ENCODE results near the gene NUAK1.

Gene NUAK1

DNA sequence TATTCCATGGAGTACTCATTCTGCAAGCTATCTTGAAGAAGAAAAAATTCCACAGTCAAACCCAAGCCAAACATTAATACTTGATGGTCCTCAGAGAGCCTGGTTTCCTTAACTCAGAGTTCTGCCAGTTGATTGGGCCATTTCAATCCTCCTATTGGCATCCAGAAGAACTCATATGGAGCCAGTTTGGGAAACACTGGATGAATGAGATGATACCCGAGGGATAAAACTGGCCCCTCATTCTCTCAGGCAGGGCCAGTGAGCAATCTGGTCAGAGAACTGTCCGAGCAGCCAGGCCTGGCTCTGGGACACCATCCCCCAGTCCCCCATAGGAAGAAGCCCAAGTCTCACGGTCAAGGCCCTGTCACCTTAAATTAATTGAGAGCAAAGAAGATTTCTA, 48.8 kb downstream of the NUAK1 start:
- Histone ChIP-seq H3K9me3 (ENCODE audit: control insufficient read depth in 1 of 2, low read length in 2 of 2) (no peaks in the 10 kb centered on the region), H3K27ac (ENCODE audit: low read length) (no peak overlapping the region), H3K4me1 (ENCODE audit: control insufficient read depth in 1 of 2, insufficient read depth in 2 of 2, low read length in 2 of 2) (peaks cover 0 to 24% of the 10 kb centered on the region in 2 donors)

DNA sequence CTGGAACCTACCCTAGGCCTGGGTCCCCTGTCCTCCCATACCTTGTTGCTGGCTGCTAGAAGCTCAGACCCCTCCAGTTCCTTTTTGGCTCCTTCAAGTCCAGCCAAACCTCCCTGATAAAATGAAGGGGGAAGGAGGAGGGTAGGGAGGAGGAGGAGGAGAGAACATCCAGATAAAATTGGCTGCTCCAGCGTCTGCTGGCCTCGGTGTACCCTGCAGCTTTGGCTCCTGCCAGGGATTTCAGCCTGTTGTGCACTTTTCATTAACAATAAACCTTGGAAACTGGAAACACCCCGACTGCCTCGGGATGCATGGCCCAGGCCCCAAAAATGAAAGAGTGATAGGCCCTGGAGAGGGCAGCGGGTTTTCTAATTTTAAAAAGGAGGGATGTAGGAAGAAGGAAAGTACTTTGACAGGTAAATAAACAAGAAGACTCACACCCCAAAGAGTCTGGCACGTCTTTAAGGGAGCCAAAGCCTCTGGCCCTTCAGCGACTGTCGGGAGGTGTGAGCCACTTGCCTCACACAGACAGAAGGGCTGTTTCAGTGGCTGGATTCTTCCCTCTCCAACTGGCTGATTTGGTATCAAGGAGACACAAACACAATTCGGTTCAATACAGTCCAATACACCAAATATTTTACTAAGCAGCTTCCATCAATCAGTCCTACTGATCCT, 49.8 kb downstream of the NUAK1 start:
- peaks cover 0 to 24% of the 10 kb centered on the region in 2 donors for H3K4me1 ChIP-seq (ENCODE audit: control insufficient read depth in 1 of 2, insufficient read depth in 2 of 2, low read length in 2 of 2)
- H3K9me3 ChIP-seq (ENCODE audit: control insufficient read depth in 1 of 2, low read length in 2 of 2) = no peaks in the 10 kb centered on the region
- H3K27ac ChIP-seq (ENCODE audit: low read length) = no peak overlapping the region

More for the DNA sequence above, 48.8 kb downstream of the NUAK1 start:
- Histone ChIP-seq H3K4me3 (ENCODE audit: low read depth in 1 of 2, low read length in 2 of 2) (no peak overlapping the region), H3K27me3 (ENCODE audit: low read depth, low read length) (no peaks in the 10 kb centered on the region), H3K36me3 (ENCODE audit: control insufficient read depth in 1 of 2, insufficient read depth in 2 of 2, low read length in 2 of 2) (no peaks in the 10 kb centered on the region)

DNA sequence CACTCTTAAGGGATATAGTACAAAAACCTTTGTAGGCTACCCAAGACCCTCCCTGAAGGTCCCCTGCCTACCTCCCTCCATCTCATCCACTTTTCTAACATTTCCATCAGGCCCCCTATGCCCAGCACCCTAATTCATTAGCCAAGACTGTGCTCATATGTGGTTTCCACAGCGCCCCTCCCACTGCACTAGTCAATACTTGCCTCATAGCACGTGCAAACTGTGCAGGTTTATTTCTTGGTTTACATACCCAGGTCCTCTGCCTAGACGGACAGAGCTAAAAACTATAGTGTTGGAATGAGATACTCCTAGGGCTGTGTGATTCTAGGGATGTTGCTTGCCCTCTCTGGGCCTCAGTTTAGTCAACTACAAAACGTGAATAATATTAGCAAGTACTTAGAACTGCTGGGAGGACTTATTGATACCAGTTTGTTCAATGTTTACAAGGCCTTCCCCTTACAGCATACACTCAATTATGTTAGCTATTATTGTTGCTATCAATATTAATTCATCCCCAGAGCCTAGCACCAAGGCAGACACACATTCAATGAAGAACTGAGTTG, 50.4 kb downstream of the NUAK1 start:
- no peaks in the 10 kb centered on the region for H3K9me3 ChIP-seq (ENCODE audit: control insufficient read depth in 1 of 2, low read length in 2 of 2)
- no peak overlapping the region for H3K27ac ChIP-seq (ENCODE audit: low read length)
- peaks cover 0 to 24% of the 10 kb centered on the region in 2 donors for H3K4me1 ChIP-seq (ENCODE audit: control insufficient read depth in 1 of 2, insufficient read depth in 2 of 2, low read length in 2 of 2)
- no peaks in the 10 kb centered on the region for H3K36me3 ChIP-seq (ENCODE audit: control insufficient read depth in 1 of 2, insufficient read depth in 2 of 2, low read length in 2 of 2)
- no peaks in the 10 kb centered on the region for H3K27me3 ChIP-seq (ENCODE audit: low read depth, low read length)
- H3K4me3 ChIP-seq (ENCODE audit: low read depth in 1 of 2, low read length in 2 of 2) = no peak overlapping the region

More for the DNA sequence above, 49.8 kb downstream of the NUAK1 start:
- Histone ChIP-seq H3K36me3 (ENCODE audit: control insufficient read depth in 1 of 2, insufficient read depth in 2 of 2, low read length in 2 of 2) (no peaks in the 10 kb centered on the region), H3K4me3 (ENCODE audit: low read depth in 1 of 2, low read length in 2 of 2) (no peak overlapping the region), H3K27me3 (ENCODE audit: low read depth, low read length) (no peaks in the 10 kb centered on the region)

DNA sequence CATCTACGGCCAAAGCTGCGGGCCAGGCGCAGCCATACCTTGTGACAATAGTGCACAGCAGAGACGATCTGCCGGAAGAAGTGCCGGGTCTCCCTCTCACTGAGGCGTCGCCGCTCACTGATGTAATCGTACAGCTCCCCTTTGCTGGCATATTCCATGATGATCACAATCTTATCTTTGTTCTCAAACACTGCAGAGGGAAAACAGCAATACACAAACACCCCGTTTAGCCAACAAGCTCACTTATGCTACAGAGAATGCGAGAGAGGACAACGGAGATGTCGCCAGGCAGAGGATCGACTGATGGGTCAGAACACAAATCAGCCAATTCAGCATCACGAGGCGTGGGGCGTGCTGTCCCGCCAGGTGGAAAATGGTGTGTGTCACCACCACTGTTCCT, 52.1 kb downstream of the NUAK1 start:
- H3K27me3 ChIP-seq (ENCODE audit: low read depth, low read length) = no peaks in the 10 kb centered on the region
- H3K9me3 ChIP-seq (ENCODE audit: control insufficient read depth in 1 of 2, low read length in 2 of 2) = no peaks in the 10 kb centered on the region
- H3K36me3 ChIP-seq (ENCODE audit: control insufficient read depth in 1 of 2, insufficient read depth in 2 of 2, low read length in 2 of 2) = peaks cover 0 to 8% of the 10 kb centered on the region in 2 donors
- no peak overlapping the region for H3K4me3 ChIP-seq (ENCODE audit: low read depth in 1 of 2, low read length in 2 of 2)
- H3K4me1 ChIP-seq (ENCODE audit: control insufficient read depth in 1 of 2, insufficient read depth in 2 of 2, low read length in 2 of 2) = peaks cover 0 to 24% of the 10 kb centered on the region in 2 donors
- no peak overlapping the region for H3K27ac ChIP-seq (ENCODE audit: low read length)

GRCh38 chr12:106085213-106085612, 53.5 kb downstream of the NUAK1 start:
- no peak overlapping the region for H3K4me3 ChIP-seq (ENCODE audit: low read depth in 1 of 2, low read length in 2 of 2)
- H3K9me3 ChIP-seq (ENCODE audit: control insufficient read depth in 1 of 2, low read length in 2 of 2) = no peaks in the 10 kb centered on the region
- peaks cover 0 to 19% of the 10 kb centered on the region in 2 donors for H3K4me1 ChIP-seq (ENCODE audit: control insufficient read depth in 1 of 2, insufficient read depth in 2 of 2, low read length in 2 of 2)
- H3K36me3 ChIP-seq (ENCODE audit: control insufficient read depth in 1 of 2, insufficient read depth in 2 of 2, low read length in 2 of 2) = peaks cover 0 to 8% of the 10 kb centered on the region in 2 donors
- no peaks in the 10 kb centered on the region for H3K27me3 ChIP-seq (ENCODE audit: low read depth, low read length)
- H3K27ac ChIP-seq (ENCODE audit: low read length) = no peak overlapping the region

DNA sequence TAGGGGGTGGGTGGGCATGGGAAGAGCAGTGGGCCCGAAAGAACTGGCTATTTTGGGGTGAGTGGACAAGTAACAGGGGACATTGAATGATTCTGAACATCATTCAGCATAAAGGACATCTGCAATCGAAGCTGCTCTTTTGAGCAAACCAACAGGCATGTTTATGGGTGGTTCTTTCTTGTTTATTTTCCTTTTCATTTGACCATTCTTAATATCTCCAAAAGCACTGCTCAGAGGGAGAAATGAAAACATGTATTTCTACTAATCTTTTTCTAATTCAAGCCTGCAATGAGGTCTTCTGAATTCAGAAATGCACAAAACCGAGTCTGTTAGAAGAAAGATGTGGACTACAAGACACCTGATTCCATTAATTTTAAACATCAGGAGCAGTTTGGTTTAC, 54.0 kb downstream of the NUAK1 start:
- Histone ChIP-seq H3K27me3 (ENCODE audit: low read depth, low read length) (no peaks in the 10 kb centered on the region), H3K27ac (ENCODE audit: low read length) (no peak overlapping the region), H3K4me1 (ENCODE audit: control insufficient read depth in 1 of 2, insufficient read depth in 2 of 2, low read length in 2 of 2) (peaks cover 0 to 20% of the 10 kb centered on the region in 2 donors), H3K36me3 (ENCODE audit: control insufficient read depth in 1 of 2, insufficient read depth in 2 of 2, low read length in 2 of 2) (peaks cover 0 to 8% of the 10 kb centered on the region in 2 donors), H3K9me3 (ENCODE audit: control insufficient read depth in 1 of 2, low read length in 2 of 2) (no peaks in the 10 kb centered on the region), H3K4me3 (ENCODE audit: low read depth in 1 of 2, low read length in 2 of 2) (no peak overlapping the region)

DNA sequence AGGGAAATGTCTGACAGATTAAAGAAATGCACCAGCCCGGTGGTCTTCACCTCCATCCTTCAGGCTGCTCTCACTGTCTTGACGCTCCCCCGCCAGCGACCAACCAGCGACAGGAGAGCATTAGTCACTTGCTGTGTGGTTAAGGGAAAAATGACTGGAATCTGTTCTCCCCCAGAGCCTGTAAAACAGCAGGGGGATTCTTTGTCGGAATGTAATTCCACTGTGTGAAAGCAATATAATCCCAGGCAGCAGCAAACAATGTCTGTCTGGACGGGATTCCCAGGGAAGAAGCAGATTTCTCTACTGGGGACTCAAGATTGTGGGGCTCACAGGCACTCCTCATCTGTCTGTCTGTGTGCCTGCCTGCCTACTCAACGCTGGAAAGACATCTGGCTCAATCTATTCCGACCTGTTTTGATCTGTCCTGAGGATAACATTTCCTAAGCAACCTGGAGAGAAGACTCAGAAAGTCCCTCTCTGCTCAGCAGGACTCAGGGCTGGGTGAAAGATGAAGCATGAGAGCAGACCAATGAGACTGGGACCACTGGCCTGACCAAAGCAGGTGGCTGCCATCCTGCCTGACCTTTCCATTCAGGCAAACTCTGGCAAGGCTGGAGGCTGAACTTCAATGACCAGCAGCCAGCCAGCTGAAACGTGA, 54.6 kb downstream of the NUAK1 start:
- Histone ChIP-seq H3K27me3 (ENCODE audit: low read depth, low read length) (no peaks in the 10 kb centered on the region), H3K9me3 (ENCODE audit: control insufficient read depth in 1 of 2, low read length in 2 of 2) (no peaks in the 10 kb centered on the region), H3K4me1 (ENCODE audit: control insufficient read depth in 1 of 2, insufficient read depth in 2 of 2, low read length in 2 of 2) (peaks cover 0 to 22% of the 10 kb centered on the region in 2 donors), H3K27ac (ENCODE audit: low read length) (no peak overlapping the region), H3K36me3 (ENCODE audit: control insufficient read depth in 1 of 2, insufficient read depth in 2 of 2, low read length in 2 of 2) (peaks cover 0 to 8% of the 10 kb centered on the region in 2 donors), H3K4me3 (ENCODE audit: low read depth in 1 of 2, low read length in 2 of 2) (no peak overlapping the region)

DNA sequence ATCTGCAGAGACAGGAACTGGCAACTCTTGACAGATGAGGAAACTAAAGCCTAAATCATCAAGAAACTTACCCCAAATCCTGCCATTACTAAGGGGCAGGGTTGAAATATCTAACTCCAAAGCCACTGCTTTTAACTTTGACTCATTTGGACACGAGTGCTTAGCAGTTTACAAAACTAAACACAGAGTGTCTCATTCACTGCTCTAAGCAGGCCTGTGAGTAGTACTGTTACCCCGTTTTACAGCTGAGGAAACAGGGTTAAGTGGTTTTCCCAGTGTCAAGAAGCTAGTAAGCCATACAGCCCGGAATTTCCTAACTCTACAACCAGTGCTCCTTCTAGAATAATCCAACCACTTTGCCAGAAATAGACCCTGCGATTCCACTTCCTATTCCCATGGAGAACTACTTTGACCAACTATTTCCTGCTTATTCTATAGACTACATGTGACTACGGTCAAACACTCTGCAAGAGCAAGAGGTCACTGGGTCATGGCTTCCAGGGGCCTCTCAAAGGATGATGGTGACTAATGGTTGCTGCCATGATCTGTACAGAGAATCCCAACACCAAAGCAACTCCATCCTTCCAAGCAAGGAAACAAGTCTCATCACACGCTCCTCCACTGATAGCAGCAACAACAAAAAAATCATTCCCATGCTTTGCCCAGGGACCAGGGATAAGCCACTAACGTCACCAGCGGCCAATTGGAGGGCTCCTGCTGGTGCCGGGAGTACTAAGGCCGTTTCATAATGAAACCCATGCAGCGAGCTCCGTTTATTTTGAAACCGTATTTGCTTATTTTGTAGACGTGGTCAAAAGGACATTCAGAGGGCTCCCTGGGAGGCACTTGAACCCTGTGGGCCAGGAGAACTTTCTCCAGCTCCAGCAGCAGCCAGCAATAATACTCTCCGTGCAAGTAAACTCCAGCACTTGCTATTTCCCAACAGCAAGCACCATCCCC, 56.3 kb downstream of the NUAK1 start:
- Histone ChIP-seq H3K27ac (ENCODE audit: low read length) (no peak overlapping the region), H3K9me3 (ENCODE audit: control insufficient read depth in 1 of 2, low read length in 2 of 2) (no peaks in the 10 kb centered on the region), H3K36me3 (ENCODE audit: control insufficient read depth in 1 of 2, insufficient read depth in 2 of 2, low read length in 2 of 2) (peaks cover 0 to 8% of the 10 kb centered on the region in 2 donors), H3K27me3 (ENCODE audit: low read depth, low read length) (no peaks in the 10 kb centered on the region), H3K4me3 (ENCODE audit: low read depth in 1 of 2, low read length in 2 of 2) (no peak overlapping the region), H3K4me1 (ENCODE audit: control insufficient read depth in 1 of 2, insufficient read depth in 2 of 2, low read length in 2 of 2) (peaks cover 0 to 16% of the 10 kb centered on the region in 2 donors)

- Histone ChIP-seq H3K27ac (ENCODE audit: low read length) (no peak overlapping the region), H3K4me1 (ENCODE audit: control insufficient read depth in 1 of 2, insufficient read depth in 2 of 2, low read length in 2 of 2) (peaks cover 0 to 16% of the 10 kb centered on the region in 2 donors), H3K36me3 (ENCODE audit: control insufficient read depth in 1 of 2, insufficient read depth in 2 of 2, low read length in 2 of 2) (peaks cover 0 to 8% of the 10 kb centered on the region in 2 donors), H3K4me3 (ENCODE audit: low read depth in 1 of 2, low read length in 2 of 2) (no peak overlapping the region), H3K9me3 (ENCODE audit: control insufficient read depth in 1 of 2, low read length in 2 of 2) (no peaks in the 10 kb centered on the region), H3K27me3 (ENCODE audit: low read depth, low read length) (no peaks in the 10 kb centered on the region)
Measured at GRCh38 chr12:106081606-106082005, 57.1 kb downstream of the NUAK1 start.

- no peaks in the 10 kb centered on the region for H3K27me3 ChIP-seq (ENCODE audit: low read depth, low read length)
- H3K4me1 ChIP-seq (ENCODE audit: control insufficient read depth in 1 of 2, insufficient read depth in 2 of 2, low read length in 2 of 2) = peaks cover 0 to 16% of the 10 kb centered on the region in 2 donors
Measured at GRCh38 chr12:106080791-106081170, 58.0 kb downstream of the NUAK1 start.

More at GRCh38 chr12:106080791-106081170, 58.0 kb downstream of the NUAK1 start:
- no peaks in the 10 kb centered on the region for H3K9me3 ChIP-seq (ENCODE audit: control insufficient read depth in 1 of 2, low read length in 2 of 2)
- peaks cover 0 to 8% of the 10 kb centered on the region in 2 donors for H3K36me3 ChIP-seq (ENCODE audit: control insufficient read depth in 1 of 2, insufficient read depth in 2 of 2, low read length in 2 of 2)
- no peak overlapping the region for H3K27ac ChIP-seq (ENCODE audit: low read length)
- no peak overlapping the region for H3K4me3 ChIP-seq (ENCODE audit: low read depth in 1 of 2, low read length in 2 of 2)

Measured in muscle layer of duodenum (tissue), 2 donors.